Neuronal stem cell (in vitro differentiated cells): ENCODE data around the gene MT1A.

Experiments used
- DNase-seq: peaks from one replicate; pipeline ENCODE4 v3.0.0-alpha.2; 2013; ENCODE audit warnings: low spot score
- H2AFZ ChIP-seq: one replicate; pipeline ENCODE4 v1.6.1; 2013; ENCODE audit warnings: mild to moderate bottlenecking, low read length, inconsistent platforms
- H2AK5ac ChIP-seq: 2 replicates; pipeline ENCODE4 v1.6.1; 2013; ENCODE audit warnings: low read depth, mild to moderate bottlenecking, inconsistent platforms, low read length, moderate library complexity, mixed read lengths
- H2BK120ac ChIP-seq: 2 replicates; pipeline ENCODE4 v1.6.1; 2013; ENCODE audit warnings: low read depth, mild to moderate bottlenecking, inconsistent platforms, low read length, moderate library complexity, mixed read lengths
- H2BK12ac ChIP-seq: one replicate; pipeline ENCODE4 v1.6.1; 2013; ENCODE audit warnings: low read length, inconsistent platforms
- H2BK15ac ChIP-seq: 2 replicates; pipeline ENCODE4 v1.6.1; 2013; ENCODE audit warnings: mild to moderate bottlenecking, low read length, inconsistent platforms, mixed read lengths
- H2BK5ac ChIP-seq: one replicate; pipeline ENCODE4 v1.6.1; 2013; ENCODE audit warnings: inconsistent platforms, mild to moderate bottlenecking, low read length, moderate library complexity
- H3K14ac ChIP-seq: one replicate; pipeline ENCODE4 v1.6.1; 2013; ENCODE audit warnings: low read length, inconsistent platforms
- H3K18ac ChIP-seq: 2 replicates; pipeline ENCODE4 v1.6.1; 2013; ENCODE audit warnings: low read length, inconsistent platforms
- H3K23ac ChIP-seq: 2 replicates; pipeline ENCODE4 v1.6.1; 2013; ENCODE audit warnings: low read depth, mild to moderate bottlenecking, mixed read lengths, low read length, inconsistent platforms; ENCODE audit not compliant: poor library complexity
- H3K27ac ChIP-seq: replicated peaks from 3 replicates; pipeline ENCODE4 v1.5.1; 2013; ENCODE audit warnings: low read length, inconsistent platforms
- H3K27me3 ChIP-seq, 3 experiments: 2 replicates each; pipeline ENCODE4 v1.6.1; 2013; ENCODE audit warnings: low read length in 3 of 3, mild to moderate bottlenecking in 2 of 3, inconsistent platforms in 1 of 3, low read depth in 1 of 3, mixed read lengths in 1 of 3, moderate library complexity in 1 of 3; ENCODE audit not compliant: control insufficient read depth in 3 of 3, insufficient read depth in 3 of 3
- H3K36me3 ChIP-seq, 2 donors: replicated peaks in 1 of 2; 2 replicates each; pipeline ENCODE4 v1.6.1; 2013; ENCODE audit warnings: low read length in 2 of 2; ENCODE audit not compliant: control insufficient read depth in 2 of 2, insufficient read depth in 2 of 2
- H3K4ac ChIP-seq: 2 replicates; pipeline ENCODE4 v1.6.1; 2013; ENCODE audit warnings: inconsistent platforms, mild to moderate bottlenecking, low read length, moderate library complexity
- H3K4me1 ChIP-seq, 2 donors: 1 replicate in 1 of 2; 2 replicates in 1 of 2; pipeline ENCODE4 v1.6.1; 2013; ENCODE audit warnings: low read length in 2 of 2, low read depth in 1 of 2; ENCODE audit not compliant: control insufficient read depth in 2 of 2, insufficient read depth in 1 of 2
- H3K4me2 ChIP-seq: one replicate; pipeline ENCODE4 v1.6.1; 2013; ENCODE audit warnings: mild to moderate bottlenecking, low read length, inconsistent platforms; ENCODE audit not compliant: insufficient read depth, poor library complexity, severe bottlenecking
- H3K4me3 ChIP-seq, 2 donors: 2 replicates each; pipeline ENCODE4 v1.5.1; 2013; ENCODE audit warnings: low read length in 2 of 2, mild to moderate bottlenecking in 2 of 2, inconsistent platforms in 1 of 2, moderate library complexity in 1 of 2
- H3K79me1 ChIP-seq: one replicate; pipeline ENCODE4 v1.6.1; 2013; ENCODE audit warnings: low read depth, mild to moderate bottlenecking, inconsistent platforms, low read length, moderate library complexity
- H3K9ac ChIP-seq: one replicate; pipeline ENCODE4 v1.6.1; 2013; ENCODE audit warnings: mild to moderate bottlenecking, low read depth, low read length, inconsistent platforms; ENCODE audit not compliant: poor library complexity
- H3K9me3 ChIP-seq, 2 donors: replicated peaks in 1 of 2; 2 replicates each; pipeline versions ENCODE3 to v1.6.1; 2013; ENCODE audit warnings: low read length in 2 of 2, mild to moderate bottlenecking in 2 of 2, inconsistent platforms in 1 of 2, low read depth in 1 of 2, mixed read lengths in 1 of 2, moderate library complexity in 1 of 2; ENCODE audit not compliant: control insufficient read depth in 2 of 2, insufficient read depth in 1 of 2
- H4K8ac ChIP-seq: one replicate; pipeline ENCODE4 v1.6.1; 2013; ENCODE audit warnings: low read depth, mild to moderate bottlenecking, inconsistent platforms, low read length, moderate library complexity
- H4K91ac ChIP-seq: one replicate; pipeline ENCODE4 v1.6.1; 2013; ENCODE audit warnings: low read length, low read depth, mild to moderate bottlenecking, inconsistent platforms; ENCODE audit not compliant: poor library complexity
- WGBS, 2 donors: extraction: QIAGEN DNeasy Blood & Tissue Kit; methylation state at CpG; one replicate each; pipeline ENCODE4 v1.1.7; 2013; ENCODE audit warnings: missing lambda C conversion rate in 2 of 2, mixed read lengths in 1 of 2; ENCODE audit not compliant: insufficient read length in 2 of 2, insufficient replicate concordance in 1 of 2; ENCODE audit errors: extremely low coverage in 2 of 2; 5-methylcytosine and 5-hydroxymethylcytosine counted together

Gene MT1A

DNA sequence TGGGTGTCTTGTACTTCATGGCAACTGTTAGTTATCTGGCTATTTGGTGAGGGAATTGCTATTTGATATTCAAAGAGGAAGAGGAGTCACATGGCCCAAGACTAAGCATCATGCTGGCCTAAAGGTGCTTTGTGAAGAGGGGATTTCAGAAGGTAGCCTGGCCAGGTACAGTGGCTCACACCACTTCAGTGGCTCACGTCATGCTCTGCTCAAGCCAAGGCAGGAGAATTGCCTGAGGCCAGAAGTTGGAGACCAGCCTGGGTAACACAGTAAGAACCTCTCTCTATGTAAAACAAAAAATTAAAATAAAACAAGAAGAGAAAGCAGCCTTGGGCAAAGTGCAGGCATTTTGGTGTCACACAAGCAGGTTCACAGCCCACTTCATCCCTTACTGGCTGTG lies 6.8 kb downstream of the MT1A start:
- peaks cover 28 to 100% (median 90%) of the 10 kb centered on the region in 3 experiments for H3K27me3 ChIP-seq
- no peak overlapping the region for H2BK15ac ChIP-seq
- H3K4me2 ChIP-seq, result no peak overlapping the region
- no peak overlapping the region for H2AFZ ChIP-seq
- H3K79me1 ChIP-seq, result no peaks in the 10 kb centered on the region
- no peak overlapping the region for H2BK120ac ChIP-seq
- no CpG with 5 or more reads among the region's 1 CpG for WGBS, 2 donors
- no peak overlapping the region for H3K9ac ChIP-seq
- H3K18ac ChIP-seq, result no peak overlapping the region
- no peak overlapping the region for H2BK5ac ChIP-seq
- no peaks in the 10 kb centered on the region for H3K4me1 ChIP-seq
- H3K4ac ChIP-seq, result no peak overlapping the region
- H3K23ac ChIP-seq, result no peak overlapping the region
- no peak overlapping the region for H3K14ac ChIP-seq
- no peak overlapping the region for H3K27ac ChIP-seq
- no peak overlapping the region for H4K91ac ChIP-seq
- DNase-seq, result no peak
- no peak overlapping the region for H2AK5ac ChIP-seq
- H3K9me3 ChIP-seq, result peaks cover 0 to 2% of the 10 kb centered on the region in 2 donors
- H3K36me3 ChIP-seq, result no peaks in the 10 kb centered on the region
- no peak overlapping the region for H2BK12ac ChIP-seq
- H3K4me3 ChIP-seq, result no peak overlapping the region
- no peak overlapping the region for H4K8ac ChIP-seq

GRCh38 chr16:56645838-56646237 lies 7.4 kb downstream of the MT1A start:
- DNase-seq, result no peak
- Histone ChIP-seq H2BK5ac (no peak overlapping the region), H3K4me1 (no peaks in the 10 kb centered on the region), H3K27ac (no peak overlapping the region), H3K79me1 (no peaks in the 10 kb centered on the region), H3K4me2 (no peak overlapping the region), H3K4me3 (peak overlapping the region in 1 of 2 donors; percentile 6), H3K36me3 (no peaks in the 10 kb centered on the region), H2BK120ac (no peak overlapping the region), H2BK12ac (no peak overlapping the region), H3K4ac (no peak overlapping the region), H3K9me3 (peaks cover 0 to 2% of the 10 kb centered on the region in 2 donors), H3K27me3 (peaks cover 28 to 100% (median 84%) of the 10 kb centered on the region in 3 experiments), H3K9ac (no peak overlapping the region), H2BK15ac (no peak overlapping the region), H3K14ac (no peak overlapping the region), H4K91ac (no peak overlapping the region), H4K8ac (no peak overlapping the region), H2AFZ (no peak overlapping the region), H3K18ac (no peak overlapping the region), H3K23ac (no peak overlapping the region), H2AK5ac (no peak overlapping the region)
- no CpG with 5 or more reads among the region's 1 CpG for WGBS, 2 donors

DNA sequence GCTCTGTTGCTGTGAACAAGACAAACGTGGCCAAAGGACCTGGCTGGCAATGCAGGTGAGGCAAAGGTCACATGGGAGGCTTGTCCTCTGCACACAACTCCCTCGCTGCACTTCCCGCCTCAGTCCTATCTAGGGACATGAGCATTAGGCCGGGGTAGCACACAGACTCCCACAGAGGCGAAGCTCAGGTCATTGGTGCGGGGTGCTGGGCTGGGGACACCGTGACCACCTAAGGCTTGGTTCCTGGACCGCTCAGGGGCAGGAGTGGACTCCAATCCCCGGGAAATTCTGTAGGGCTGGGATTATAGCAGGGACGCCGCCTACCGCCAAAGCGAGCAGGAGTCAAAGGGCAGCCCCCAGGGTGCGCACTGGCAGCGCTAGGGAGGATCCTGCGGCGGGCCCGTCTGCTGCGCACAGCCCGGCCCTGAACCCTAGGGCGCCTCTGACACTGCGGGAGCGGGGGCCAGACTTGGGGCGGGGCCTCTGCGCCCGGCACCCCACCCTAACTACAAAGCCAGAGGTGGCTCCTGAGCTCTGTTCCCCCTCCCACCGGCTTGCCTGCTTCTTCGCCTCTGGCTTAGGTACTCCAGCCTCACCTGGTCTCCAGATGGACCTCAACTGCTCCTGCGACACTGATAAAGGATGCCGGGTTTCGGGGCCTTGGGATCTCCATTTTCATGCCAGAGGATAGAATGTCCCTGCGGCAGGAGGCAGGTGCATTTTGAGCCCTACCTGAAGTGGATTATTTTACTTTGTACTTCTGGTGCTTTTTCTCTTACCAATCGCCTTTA lies 9.4 kb downstream of the MT1A start:
- Histone ChIP-seq H2BK12ac (no peak overlapping the region), H2BK120ac (no peak overlapping the region), H3K14ac (no peak overlapping the region), H3K9ac (no peak overlapping the region), H2AK5ac (no peak overlapping the region), H3K4ac (no peak overlapping the region), H4K91ac (no peak overlapping the region), H2AFZ (no peak overlapping the region), H2BK15ac (no peak overlapping the region), H3K27me3 (peaks cover 22 to 100% (median 79%) of the 10 kb centered on the region in 3 experiments), H3K4me2 (no peak overlapping the region), H3K4me3 (no peak overlapping the region), H4K8ac (no peak overlapping the region), H3K23ac (peak overlapping the region; percentile 76), H3K79me1 (no peaks in the 10 kb centered on the region), H3K36me3 (no peaks in the 10 kb centered on the region), H3K9me3 (peaks cover 0 to 2% of the 10 kb centered on the region in 2 donors), H3K4me1 (no peaks in the 10 kb centered on the region), H2BK5ac (no peak overlapping the region), H3K27ac (no peak overlapping the region), H3K18ac (peak overlapping the region; percentile 16)
- WGBS, 2 donors, result no CpG with 5 or more reads among the region's 33 CpGs
- no peak for DNase-seq

DNA sequence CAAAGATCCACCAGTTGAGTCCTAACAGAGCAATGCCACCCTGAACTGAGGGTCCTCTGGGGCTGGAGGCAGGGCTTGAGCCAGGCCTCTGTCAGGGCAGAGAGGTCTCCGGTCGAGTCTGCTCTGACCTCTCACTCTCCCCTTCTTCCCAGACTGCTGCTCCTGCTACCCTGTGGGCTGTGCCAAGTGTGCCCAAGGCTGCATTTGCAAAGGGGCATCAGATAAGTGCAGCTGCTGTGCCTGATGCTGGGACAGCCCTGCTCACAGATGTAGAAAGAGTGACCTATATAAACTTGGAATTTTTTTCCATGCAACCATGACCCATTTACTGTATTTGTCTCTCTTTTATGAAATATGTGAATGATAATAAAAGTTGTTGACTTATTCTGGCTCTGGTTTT lies 10.8 kb downstream of the MT1A start:
- Histone ChIP-seq H3K9ac (no peak overlapping the region), H3K4me1 (no peaks in the 10 kb centered on the region), H2BK120ac (no peak overlapping the region), H3K79me1 (no peaks in the 10 kb centered on the region), H4K8ac (no peak overlapping the region), H3K27ac (no peak overlapping the region), H2AFZ (no peak overlapping the region), H2BK15ac (no peak overlapping the region), H4K91ac (no peak overlapping the region), H3K9me3 (no peaks in the 10 kb centered on the region), H2BK12ac (no peak overlapping the region), H3K4me3 (no peak overlapping the region), H2AK5ac (no peak overlapping the region), H3K4ac (no peak overlapping the region), H3K14ac (no peak overlapping the region), H2BK5ac (no peak overlapping the region), H3K23ac (no peak overlapping the region), H3K27me3 (peaks cover 8 to 96% (median 68%) of the 10 kb centered on the region in 3 experiments), H3K36me3 (no peaks in the 10 kb centered on the region), H3K18ac (no peak overlapping the region), H3K4me2 (no peak overlapping the region)
- no CpG with 5 or more reads among the region's 2 CpGs for WGBS, 2 donors
- DNase-seq, result no peak
